Thoracic aorta (tissue), 2 donors: ENCODE data around the gene NCAPH2. TPM values are rescaled to one million over a fixed set of nuclear protein-coding genes. Genes with fewer than 3 reads are reported as not detected.

Source experiments
- ATAC-seq: fragments of 150-250 bp; one replicate; pipeline ENCODE4 v1.8.0; 2017; ENCODE audit warnings: low read depth; ENCODE audit not compliant: insufficient number of reproducible peaks, low FRiP score
- DNase-seq: peaks from one replicate; pipeline ENCODE4 v3.0.0-alpha.2; 2020; ENCODE audit warnings: low spot score
- H3K27ac ChIP-seq, 2 donors: fragments of 200-600 bp; sonication (generic); 1 replicate in 1 of 2; 2 replicates in 1 of 2; pipeline ENCODE4 v1.5.1; 2016; ENCODE audit warnings: mild to moderate bottlenecking in 2 of 2, moderate library complexity in 2 of 2
- H3K27me3 ChIP-seq: fragments of 200-600 bp; sonication (generic); replicated peaks from 2 replicates; pipeline ENCODE4 v1.6.0; 2016; ENCODE audit warnings: mild to moderate bottlenecking; ENCODE audit not compliant: insufficient read depth
- H3K36me3 ChIP-seq: fragments of 200-600 bp; sonication (generic); one replicate; pipeline ENCODE4 v1.5.1; 2016
- H3K4me1 ChIP-seq, 2 donors: fragments of 200-600 bp; sonication (generic); 1 replicate in 1 of 2; 2 replicates in 1 of 2; pipeline versions ENCODE4 v1.5.1 to v1.6.0; 2016; ENCODE audit warnings: low read depth in 2 of 2, mild to moderate bottlenecking in 1 of 2; ENCODE audit not compliant: control insufficient read depth in 1 of 2
- H3K4me3 ChIP-seq: fragments of 200-600 bp; sonication (generic); 2 replicates; pipeline ENCODE4 v1.5.1; 2016; ENCODE audit warnings: mild to moderate bottlenecking
- H3K9me3 ChIP-seq: fragments of 200-600 bp; sonication (generic); 2 replicates; pipeline ENCODE4 v1.5.1; 2016
- total RNA-seq, 2 donors: library from RNA; depleted of rRNA; stranded (reverse); fragments of >200 nt; gene quantifications; one replicate each; pipeline versions ENCODE4 v1.1.0 to v1.2.3, GENCODE V29; 2016
- TF ChIP-seq, protein P1 (sequence below): fragments of 200-600 bp; sonication (generic); IDR thresholded peaks from one replicate; pipeline ENCODE4 v1.5.1; 2019; ENCODE audit warnings: antibody characterized with exemption

NCAPH2 gene
- total RNA-seq, 2 donors from 2014 or later: 40.8 to 50.4 TPM

DNA sequence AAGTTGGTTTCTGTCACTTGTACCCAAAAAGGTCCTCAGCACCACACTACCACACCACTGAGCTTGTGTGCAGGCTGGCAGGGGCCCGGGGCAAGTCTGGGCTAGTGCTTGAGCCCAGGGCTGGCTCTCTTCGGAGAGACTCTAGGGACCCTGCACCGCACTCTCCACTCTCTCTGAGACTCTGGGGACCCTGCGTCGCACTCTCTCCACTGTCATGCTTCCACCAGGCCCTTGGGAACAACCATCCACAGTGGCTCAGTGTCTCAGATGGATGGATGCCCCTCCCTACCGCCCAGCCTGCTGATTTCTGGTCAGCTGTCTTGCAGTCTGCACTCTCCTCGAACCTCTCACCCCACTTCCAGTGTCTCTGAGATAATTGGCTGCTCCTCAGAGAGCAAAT lies 31.2 kb upstream of the NCAPH2 start:
- no peaks in the 10 kb centered on the region for H3K27me3 ChIP-seq
- no peak for DNase-seq

GRCh38 chr22:50477923-50478322 lies 30.1 kb upstream of the NCAPH2 start:
- Histone ChIP-seq H3K4me1 (peaks cover 14 to 17% of the 10 kb centered on the region in 2 donors), H3K4me3 (no peak overlapping the region), H3K9me3 (no peaks in the 10 kb centered on the region), H3K36me3 (no peaks in the 10 kb centered on the region), H3K27me3 (no peaks in the 10 kb centered on the region), H3K27ac (no peak overlapping the region)
- TF ChIP-seq, protein P1, sequence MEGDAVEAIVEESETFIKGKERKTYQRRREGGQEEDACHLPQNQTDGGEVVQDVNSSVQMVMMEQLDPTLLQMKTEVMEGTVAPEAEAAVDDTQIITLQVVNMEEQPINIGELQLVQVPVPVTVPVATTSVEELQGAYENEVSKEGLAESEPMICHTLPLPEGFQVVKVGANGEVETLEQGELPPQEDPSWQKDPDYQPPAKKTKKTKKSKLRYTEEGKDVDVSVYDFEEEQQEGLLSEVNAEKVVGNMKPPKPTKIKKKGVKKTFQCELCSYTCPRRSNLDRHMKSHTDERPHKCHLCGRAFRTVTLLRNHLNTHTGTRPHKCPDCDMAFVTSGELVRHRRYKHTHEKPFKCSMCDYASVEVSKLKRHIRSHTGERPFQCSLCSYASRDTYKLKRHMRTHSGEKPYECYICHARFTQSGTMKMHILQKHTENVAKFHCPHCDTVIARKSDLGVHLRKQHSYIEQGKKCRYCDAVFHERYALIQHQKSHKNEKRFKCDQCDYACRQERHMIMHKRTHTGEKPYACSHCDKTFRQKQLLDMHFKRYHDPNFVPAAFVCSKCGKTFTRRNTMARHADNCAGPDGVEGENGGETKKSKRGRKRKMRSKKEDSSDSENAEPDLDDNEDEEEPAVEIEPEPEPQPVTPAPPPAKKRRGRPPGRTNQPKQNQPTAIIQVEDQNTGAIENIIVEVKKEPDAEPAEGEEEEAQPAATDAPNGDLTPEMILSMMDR: no peak
- no peak for ATAC-seq
- no peak for DNase-seq

More for the DNA sequence above, 31.2 kb upstream of the NCAPH2 start:
- Histone ChIP-seq H3K36me3 (no peaks in the 10 kb centered on the region), H3K27ac (no peak overlapping the region), H3K9me3 (no peaks in the 10 kb centered on the region), H3K4me3 (no peak overlapping the region), H3K4me1 (peaks cover 23 to 27% of the 10 kb centered on the region in 2 donors)
- TF ChIP-seq, protein P1: no peak
- no peak for ATAC-seq

GRCh38 chr22:50479721-50480120 lies 28.3 kb upstream of the NCAPH2 start:
- TF ChIP-seq, protein P1: no peak
- Histone ChIP-seq H3K4me3 (no peak overlapping the region), H3K27me3 (no peaks in the 10 kb centered on the region), H3K4me1 (peaks cover 4 to 6% of the 10 kb centered on the region in 2 donors), H3K9me3 (no peaks in the 10 kb centered on the region), H3K36me3 (no peaks in the 10 kb centered on the region), H3K27ac (no peak overlapping the region)
- ATAC-seq: no peak
- DNase-seq: no peak

- no peaks in the 10 kb centered on the region for H3K36me3 ChIP-seq
- no peaks in the 10 kb centered on the region for H3K9me3 ChIP-seq
- DNase-seq (no peak), ATAC-seq (no peak)
- peak overlapping the region; percentile 64 for H3K4me3 ChIP-seq
- no peaks in the 10 kb centered on the region for H3K4me1 ChIP-seq
- H3K27ac ChIP-seq: no peak overlapping the region
- TF ChIP-seq, protein P1: no peak
- no peaks in the 10 kb centered on the region for H3K27me3 ChIP-seq
Observed at GRCh38 chr22:50481045-50481439, 27.0 kb upstream of the NCAPH2 start.

- H3K9me3 ChIP-seq: no peaks in the 10 kb centered on the region
- ATAC-seq (no peak), DNase-seq (no peak)
- peak within 1 kb of the TSS; percentile 64 for H3K4me3 ChIP-seq
- H3K4me1 ChIP-seq: no peaks in the 10 kb centered on the region
- TF ChIP-seq, protein P1: no peak
- H3K36me3 ChIP-seq: no peaks in the 10 kb centered on the region
- no peaks in the 10 kb centered on the region for H3K27me3 ChIP-seq
- H3K27ac ChIP-seq: no peak within 1 kb of the TSS
Observed at GRCh38 chr22:50481440-50482106, 26.5 kb upstream of the NCAPH2 start, which contains the start of gene ADM2. TSS of gene ADM2 (plus strand) at chr22:50481543. CDS start at chr22:50481848, 305 bp downstream.
